HG03039 (cell line): ENCODE data around the gene TENM3.
"Not testable (repeated sequence)": the region's sequence is repeated elsewhere in the genome, so short reads cannot be mapped to it uniquely, and the experiment has no call there.

Experiments
- ATAC-seq: cut with Tn5 transposase; IDR thresholded peaks from one replicate; pipeline ENCODE4 v1.9.1; 2021; ENCODE audit warnings: mild to moderate bottlenecking, moderate library complexity; ENCODE audit not compliant: unreplicated experiment

TENM3 gene

GRCh38 chr4:182386576-182386975 lies 143.4 kb downstream of the TENM3 start:
- not testable (repeated sequence) for ATAC-seq

DNA sequence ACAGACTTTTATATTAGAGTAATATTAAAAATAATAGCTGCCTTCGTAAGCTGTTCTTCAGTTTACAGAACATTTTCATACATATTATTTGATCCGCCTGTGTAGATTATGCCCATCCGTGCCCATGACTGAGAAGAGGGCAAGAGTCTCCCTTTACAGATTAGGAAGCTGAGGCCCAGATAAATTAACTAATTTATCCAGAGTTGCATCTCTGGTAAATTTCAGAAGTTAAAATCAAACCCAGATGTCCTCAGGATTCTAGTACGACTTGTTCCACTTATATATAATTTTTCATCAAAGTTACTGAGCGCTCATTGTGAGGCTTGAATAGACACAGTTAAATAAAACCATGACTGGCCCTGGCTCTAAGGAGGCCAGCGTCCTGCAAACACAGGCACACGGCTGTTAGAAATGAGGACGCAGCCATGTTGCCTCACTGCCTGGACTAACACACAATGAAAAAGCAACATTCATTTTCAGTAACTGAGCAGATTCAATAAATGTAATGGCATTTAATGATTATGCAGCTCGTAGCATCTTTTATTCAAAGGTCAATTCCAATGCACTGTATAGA lies 148.0 kb downstream of the TENM3 start:
- no peak for ATAC-seq

GRCh38 chr4:182394181-182394580 lies 151.0 kb downstream of the TENM3 start:
- ATAC-seq, result no peak

GRCh38 chr4:182400081-182400480 lies 156.9 kb downstream of the TENM3 start:
- no peak for ATAC-seq

DNA sequence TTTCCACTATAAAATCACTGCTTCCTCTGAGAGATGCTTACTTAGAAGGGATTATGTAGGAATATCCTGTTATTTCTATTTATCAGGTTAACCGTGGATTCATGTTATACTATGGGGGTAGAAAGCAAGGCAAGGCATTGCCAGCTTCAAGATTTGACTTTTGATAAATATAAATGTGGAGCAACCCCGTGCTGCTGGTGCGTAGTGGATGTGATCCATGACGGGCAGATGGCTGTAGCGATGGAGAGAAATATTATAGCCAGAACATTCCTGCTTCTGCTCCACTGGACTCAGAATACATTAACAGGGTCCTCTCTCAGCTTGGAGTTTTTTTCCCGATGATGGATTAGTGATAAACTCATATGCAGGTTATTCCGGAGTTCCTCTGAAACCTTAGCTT lies 157.6 kb downstream of the TENM3 start:
- no peak for ATAC-seq

DNA sequence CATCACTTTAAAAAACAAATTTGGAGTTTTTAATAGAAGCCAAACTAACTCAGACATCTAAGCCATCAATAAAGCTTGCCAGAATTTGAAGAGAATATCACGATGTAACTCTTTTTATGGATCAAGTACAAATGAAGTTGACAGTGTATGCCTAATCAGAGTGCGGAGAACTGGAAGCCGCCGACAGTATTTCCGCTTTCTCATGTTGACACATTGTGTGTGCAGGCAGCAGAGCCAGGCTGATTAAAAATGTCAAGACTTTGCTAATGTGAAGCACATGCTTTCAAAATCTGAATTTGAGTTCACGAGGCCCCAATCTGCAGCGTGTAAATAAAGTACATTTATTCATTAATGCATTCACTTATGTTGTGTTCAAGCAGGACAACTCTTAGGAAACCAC lies 161.2 kb downstream of the TENM3 start:
- ATAC-seq, result no peak

- no peak for ATAC-seq
These were observed 161.9 kb downstream of the TENM3 start for GRCh38 chr4:182405087-182405486.

DNA sequence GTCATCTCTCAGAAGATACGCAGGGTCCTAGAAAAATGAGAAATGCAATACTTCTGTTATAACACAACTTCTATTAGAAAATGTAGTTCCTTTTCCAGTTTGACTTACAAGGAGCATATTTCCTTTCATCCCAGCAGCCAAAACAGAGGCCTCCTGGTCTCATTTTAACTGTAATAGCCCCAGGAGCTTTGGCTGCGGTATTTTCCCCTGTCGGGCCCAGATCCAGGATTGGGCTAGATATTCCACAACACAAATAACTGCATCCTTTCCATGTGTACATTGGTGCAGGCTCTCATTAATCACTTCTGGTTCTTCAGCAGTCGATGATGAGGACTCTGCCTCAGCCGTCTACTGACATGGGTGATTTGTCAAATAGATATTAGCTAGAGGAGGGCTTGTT lies 166.1 kb downstream of the TENM3 start:
- ATAC-seq, result no peak

DNA sequence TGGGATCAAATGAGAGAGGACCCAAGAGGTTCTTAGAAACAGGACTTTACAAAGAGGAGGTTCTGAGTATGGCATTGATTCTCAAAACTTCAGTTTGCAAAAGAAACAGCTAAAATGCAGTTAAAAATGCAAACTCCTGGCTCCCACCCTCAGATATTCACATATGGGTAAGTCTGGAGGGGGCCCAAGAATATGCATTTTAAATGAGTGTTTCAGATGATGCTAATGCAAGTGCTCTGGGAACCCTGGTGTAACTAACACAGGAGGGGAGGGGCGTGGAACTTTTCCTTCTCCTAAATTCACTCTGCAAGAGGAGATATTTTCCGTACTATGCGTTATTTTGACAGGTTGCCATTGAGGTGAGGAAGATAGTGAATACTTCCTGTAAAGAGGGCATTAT lies 168.2 kb downstream of the TENM3 start:
- no peak for ATAC-seq

- no peak for ATAC-seq
These were observed 170.3 kb downstream of the TENM3 start for GRCh38 chr4:182413550-182413949.

GRCh38 chr4:182415116-182415515 lies 171.9 kb downstream of the TENM3 start:
- ATAC-seq, result no peak

DNA sequence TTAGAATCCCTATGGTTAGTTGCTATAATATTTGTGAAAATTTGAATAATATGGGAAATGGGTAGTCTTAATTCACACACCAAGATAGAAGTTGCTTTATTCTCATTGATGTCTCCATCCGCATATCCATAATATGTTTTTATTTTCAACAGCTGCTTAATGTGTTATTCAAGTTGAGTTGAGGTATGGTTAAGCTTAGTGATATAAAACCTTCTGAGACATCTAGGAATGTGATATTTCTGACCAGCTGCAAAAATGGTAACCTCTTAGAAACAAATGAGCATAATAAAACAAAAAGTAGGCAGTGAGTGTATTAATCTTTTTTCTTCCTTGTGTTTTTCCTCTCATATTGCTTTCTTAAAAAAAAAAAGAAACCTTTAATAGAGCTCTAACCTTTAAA lies 172.9 kb downstream of the TENM3 start:
- ATAC-seq, result no peak

DNA sequence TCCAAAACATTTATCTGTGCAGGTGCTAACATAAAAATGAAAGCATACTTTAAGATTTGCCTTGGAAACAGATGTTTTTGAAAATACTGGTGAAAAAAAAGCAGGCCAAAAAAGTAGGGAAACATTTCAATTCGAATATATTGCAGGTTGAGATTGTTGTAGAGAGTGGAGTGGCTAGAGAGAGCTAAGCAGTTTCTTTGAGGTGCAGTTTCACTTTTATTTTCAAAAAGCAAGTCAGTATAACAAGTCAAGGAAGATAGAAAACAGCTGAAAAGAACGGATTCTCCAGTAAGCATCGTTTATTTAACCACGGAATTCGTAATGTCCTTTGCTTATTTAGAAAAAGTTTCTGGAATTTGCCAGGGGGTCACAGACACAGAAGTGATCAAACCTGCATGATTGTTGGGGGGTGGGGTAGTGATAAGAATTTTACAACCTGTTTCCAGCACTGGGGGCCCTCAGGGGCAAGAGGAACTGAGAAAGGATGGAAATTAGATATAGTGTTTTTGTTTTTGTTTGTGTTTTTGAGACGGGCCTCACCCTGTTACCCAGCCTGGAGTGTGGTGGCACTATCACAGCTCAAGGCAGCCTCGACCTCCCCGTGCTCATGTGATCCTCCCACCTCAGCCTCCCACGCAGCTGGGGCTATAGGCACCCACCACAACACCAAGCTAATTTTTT lies 175.0 kb downstream of the TENM3 start:
- ATAC-seq, result no peak

- no peak for ATAC-seq
These were observed 177.0 kb downstream of the TENM3 start for GRCh38 chr4:182420189-182420588.

DNA sequence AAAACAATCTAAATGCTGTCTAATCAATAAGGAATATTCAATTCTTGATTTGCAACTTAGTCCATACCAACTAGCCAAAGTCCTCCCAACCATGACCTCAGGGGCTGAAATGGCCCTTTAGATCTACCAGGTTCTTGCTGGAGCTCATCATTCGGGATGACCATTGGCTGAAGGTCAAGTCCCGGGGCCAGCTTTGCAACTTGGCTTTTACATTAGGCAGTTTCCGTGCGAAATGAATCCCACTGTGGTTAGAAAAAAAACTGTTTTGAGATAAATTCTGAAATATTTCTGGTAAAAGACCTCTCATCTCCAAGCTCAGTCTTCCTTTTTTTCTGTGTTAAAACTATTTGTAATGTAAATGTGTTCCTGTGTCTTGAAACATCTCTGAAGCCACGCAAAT lies 178.6 kb downstream of the TENM3 start:
- no peak for ATAC-seq

- ATAC-seq, result no peak
These were observed 182.1 kb downstream of the TENM3 start for GRCh38 chr4:182425302-182425701.

GRCh38 chr4:182426901-182427300 lies 183.7 kb downstream of the TENM3 start:
- no peak for ATAC-seq

DNA sequence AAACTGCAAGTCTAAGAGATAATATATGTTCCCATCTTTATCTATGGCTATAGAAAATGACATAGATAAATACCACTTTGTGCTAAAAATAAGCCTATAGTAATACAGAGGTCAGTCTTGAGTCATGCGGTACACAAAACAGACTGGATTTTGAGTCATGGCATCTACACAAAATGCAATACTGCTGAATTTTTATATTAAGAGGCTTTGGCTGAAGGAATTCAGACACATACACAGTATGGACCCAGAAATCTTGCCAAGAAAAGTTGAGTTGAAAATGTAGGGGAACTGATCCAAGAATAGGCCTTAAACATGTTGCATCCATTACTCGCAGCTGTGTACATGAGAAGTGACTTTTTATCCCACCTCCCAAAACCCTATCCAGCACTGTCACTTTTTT lies 184.4 kb downstream of the TENM3 start:
- no peak for ATAC-seq

GRCh38 chr4:182429896-182430295 lies 186.7 kb downstream of the TENM3 start:
- no peak for ATAC-seq

GRCh38 chr4:182432819-182433218 lies 189.6 kb downstream of the TENM3 start:
- no peak for ATAC-seq

GRCh38 chr4:182434720-182435119 lies 191.5 kb downstream of the TENM3 start:
- no peak for ATAC-seq

DNA sequence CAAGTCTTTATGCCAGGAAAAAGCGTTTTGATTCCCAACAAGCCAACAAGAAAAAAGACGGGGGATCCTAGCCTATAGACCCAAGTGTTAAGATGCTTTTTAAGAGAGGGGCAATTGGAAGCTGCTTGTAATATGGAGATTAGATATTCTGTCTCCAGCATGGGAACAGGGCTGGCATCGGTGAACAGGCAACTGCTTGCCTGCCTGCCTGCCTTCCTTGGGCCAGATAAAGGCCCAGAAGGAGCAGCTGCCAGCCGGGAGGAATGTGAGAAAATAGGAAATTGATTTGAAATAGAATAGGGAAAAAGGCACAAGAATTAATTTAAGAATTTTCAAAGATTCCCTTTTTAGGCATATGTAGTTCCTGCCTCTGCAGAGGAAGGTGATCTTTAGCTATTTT lies 192.2 kb downstream of the TENM3 start:
- no peak for ATAC-seq

GRCh38 chr4:182443070-182443469 lies 199.9 kb downstream of the TENM3 start:
- ATAC-seq, result no peak
